ENCODE data around the gene ROCK1.
A peak's percentile ranks its signal among the peaks of the same experiment; 100 is the strongest.
"Not testable (repeated sequence)": the region's sequence is repeated elsewhere in the genome, so short reads cannot be mapped to it uniquely, and the experiment has no call there.

The ROCK1 gene

GRCh38 chr18:21051620-21052019 lies 60.0 kb downstream of the ROCK1 start:
- DNase-seq, result no peak

GRCh38 chr18:21049306-21049705 lies 62.3 kb downstream of the ROCK1 start:
- no peak for DNase-seq

GRCh38 chr18:21047126-21047525 lies 64.5 kb downstream of the ROCK1 start:
- no peak for DNase-seq

GRCh38 chr18:21040466-21040865 lies 71.1 kb downstream of the ROCK1 start:
- no peak for DNase-seq

GRCh38 chr18:21038201-21038600 lies 73.4 kb downstream of the ROCK1 start:
- no peak for DNase-seq

GRCh38 chr18:21031845-21032244 lies 79.8 kb downstream of the ROCK1 start:
- DNase-seq, result no peak

- DNase-seq, result not testable (repeated sequence)
These were observed 93.4 kb downstream of the ROCK1 start for GRCh38 chr18:21018257-21018656.

GRCh38 chr18:21012308-21012707 lies 99.3 kb downstream of the ROCK1 start:
- no peak for DNase-seq

GRCh38 chr18:21004726-21005125 lies 106.9 kb downstream of the ROCK1 start:
- DNase-seq, result peak; percentile 2

GRCh38 chr18:21000667-21001066 lies 110.9 kb downstream of the ROCK1 start:
- DNase-seq, result no peak

- DNase-seq, result no peak
These were observed 114.2 kb downstream of the ROCK1 start for GRCh38 chr18:20997371-20997770.

- no peak for DNase-seq
These were observed 115.2 kb downstream of the ROCK1 start for GRCh38 chr18:20996418-20996817.

GRCh38 chr18:20988726-20989125 lies 122.9 kb downstream of the ROCK1 start:
- no peak for DNase-seq

- DNase-seq, result no peak
These were observed 136.5 kb downstream of the ROCK1 start for GRCh38 chr18:20975077-20975476.

GRCh38 chr18:20971886-20972267 lies 139.7 kb downstream of the ROCK1 start:
- no peak for DNase-seq

- DNase-seq, result no peak
These were observed 144.8 kb downstream of the ROCK1 start for GRCh38 chr18:20966795-20967194.

- DNase-seq, result no peak
These were observed 148.6 kb downstream of the ROCK1 start for GRCh38 chr18:20963027-20963426.

GRCh38 chr18:20960735-20961134 lies 150.9 kb downstream of the ROCK1 start:
- DNase-seq, result no peak

GRCh38 chr18:20950827-20951226 lies 160.8 kb downstream of the ROCK1 start:
- not testable (repeated sequence) for DNase-seq
